IPS-15b (cell line): ENCODE results near the gene LYSMD1.

Source experiments
- H3K27me3 ChIP-seq: one replicate; pipeline ENCODE4 v1.6.1; 2013; ENCODE audit warnings: low read length; ENCODE audit not compliant: control insufficient read depth, insufficient read depth
- H3K36me3 ChIP-seq: one replicate; pipeline ENCODE4 v1.6.1; 2013; ENCODE audit warnings: low read length; ENCODE audit not compliant: control insufficient read depth, insufficient read depth
- H3K4me1 ChIP-seq: one replicate; pipeline ENCODE4 v1.6.1; 2013; ENCODE audit warnings: mild to moderate bottlenecking, low read length; ENCODE audit not compliant: control insufficient read depth, insufficient read depth
- H3K4me3 ChIP-seq: one replicate; pipeline ENCODE4 v1.5.1; 2013; ENCODE audit warnings: low read depth, low read length
- H3K9ac ChIP-seq: one replicate; pipeline ENCODE4 v1.6.1; 2013; ENCODE audit warnings: low read depth, mild to moderate bottlenecking, low read length
- H3K9me3 ChIP-seq: one replicate; pipeline ENCODE4 v1.6.1; 2013; ENCODE audit warnings: mild to moderate bottlenecking, low read length; ENCODE audit not compliant: control insufficient read depth, insufficient read depth

Gene LYSMD1

GRCh38 chr1:151133018-151133806 is 32.5 kb downstream of the LYSMD1 start:
- Histone ChIP-seq H3K27me3 (peaks cover 6% of the 10 kb centered on the region), H3K36me3 (peaks cover 10% of the 10 kb centered on the region), H3K9me3 (no peaks in the 10 kb centered on the region), H3K4me1 (no peaks in the 10 kb centered on the region), H3K9ac (no peak overlapping the region), H3K4me3 (peak overlapping the region; percentile 42)

- Histone ChIP-seq H3K4me3 (peak overlapping the region; percentile 42), H3K4me1 (no peaks in the 10 kb centered on the region), H3K9me3 (no peaks in the 10 kb centered on the region), H3K9ac (peak overlapping the region; percentile 60), H3K36me3 (peaks cover 10% of the 10 kb centered on the region), H3K27me3 (peaks cover 6% of the 10 kb centered on the region)
Observed at GRCh38 chr1:151132335-151133017, 33.2 kb downstream of the LYSMD1 start.

- H3K36me3 ChIP-seq, result peaks cover 10% of the 10 kb centered on the region
- no peaks in the 10 kb centered on the region for H3K9me3 ChIP-seq
- peaks cover 6% of the 10 kb centered on the region for H3K27me3 ChIP-seq
- no peaks in the 10 kb centered on the region for H3K4me1 ChIP-seq
- peak overlapping the region; percentile 60 for H3K9ac ChIP-seq
- peak overlapping the region; percentile 42 for H3K4me3 ChIP-seq
Observed at GRCh38 chr1:151131701-151132334, 33.9 kb downstream of the LYSMD1 start.

DNA sequence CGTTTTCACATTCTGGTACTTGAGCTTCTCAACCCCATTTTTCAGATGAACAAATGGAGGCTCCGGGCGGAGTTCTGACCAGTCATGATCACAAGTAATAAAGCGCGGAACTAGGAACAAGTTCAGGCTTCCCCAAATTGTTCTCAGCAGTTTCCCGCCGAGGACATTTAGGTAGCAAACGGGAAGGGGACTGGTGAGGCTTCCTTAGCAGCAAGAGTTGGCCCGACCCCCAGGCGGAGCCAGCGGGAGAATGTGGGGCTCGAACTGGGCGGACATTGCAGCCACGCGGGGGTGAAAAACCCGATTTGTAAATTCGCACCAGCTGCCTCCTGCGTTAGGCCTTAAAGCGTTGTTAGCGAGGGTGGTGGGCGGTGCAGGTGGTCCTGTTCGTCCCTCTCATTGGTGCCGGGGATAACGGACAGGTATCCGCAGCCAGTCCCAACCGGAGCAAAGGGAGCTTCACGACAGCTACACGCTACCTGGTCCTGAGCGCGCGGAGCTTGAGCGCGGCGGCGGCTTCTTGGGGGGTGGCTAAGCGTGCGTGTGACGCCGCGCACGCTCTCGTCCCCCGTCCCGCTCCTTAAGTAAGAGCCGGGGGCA is 34.6 kb downstream of the LYSMD1 start:
- H3K9ac ChIP-seq, result peak overlapping the region; percentile 3
- H3K36me3 ChIP-seq, result peaks cover 10% of the 10 kb centered on the region
- no peaks in the 10 kb centered on the region for H3K9me3 ChIP-seq
- peaks cover 6% of the 10 kb centered on the region for H3K27me3 ChIP-seq
- H3K4me3 ChIP-seq, result peak overlapping the region; percentile 42
- H3K4me1 ChIP-seq, result no peaks in the 10 kb centered on the region

DNA sequence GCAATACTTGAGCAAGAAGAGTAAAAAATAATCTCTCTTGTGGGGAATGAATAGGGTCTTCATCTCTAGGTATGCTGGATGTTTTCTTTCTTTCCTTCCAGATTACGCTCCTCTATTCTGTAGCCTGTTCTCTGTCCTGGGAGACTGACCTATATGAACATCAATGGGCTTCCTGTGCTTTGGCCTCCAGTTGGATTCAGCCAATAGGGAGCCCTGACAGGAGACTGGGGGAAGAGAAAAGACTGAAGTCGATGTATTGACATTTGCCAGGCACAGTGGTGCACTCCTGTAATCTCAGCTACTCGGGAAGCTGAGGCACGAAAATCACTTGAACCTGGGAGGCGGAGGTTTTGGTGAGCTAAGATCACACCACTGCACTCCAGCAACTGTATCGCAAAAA is 36.9 kb downstream of the LYSMD1 start:
- Histone ChIP-seq H3K9ac (no peak overlapping the region), H3K27me3 (peaks cover 4% of the 10 kb centered on the region), H3K9me3 (no peaks in the 10 kb centered on the region), H3K36me3 (no peaks in the 10 kb centered on the region), H3K4me1 (peaks cover 4% of the 10 kb centered on the region), H3K4me3 (no peak overlapping the region)

DNA sequence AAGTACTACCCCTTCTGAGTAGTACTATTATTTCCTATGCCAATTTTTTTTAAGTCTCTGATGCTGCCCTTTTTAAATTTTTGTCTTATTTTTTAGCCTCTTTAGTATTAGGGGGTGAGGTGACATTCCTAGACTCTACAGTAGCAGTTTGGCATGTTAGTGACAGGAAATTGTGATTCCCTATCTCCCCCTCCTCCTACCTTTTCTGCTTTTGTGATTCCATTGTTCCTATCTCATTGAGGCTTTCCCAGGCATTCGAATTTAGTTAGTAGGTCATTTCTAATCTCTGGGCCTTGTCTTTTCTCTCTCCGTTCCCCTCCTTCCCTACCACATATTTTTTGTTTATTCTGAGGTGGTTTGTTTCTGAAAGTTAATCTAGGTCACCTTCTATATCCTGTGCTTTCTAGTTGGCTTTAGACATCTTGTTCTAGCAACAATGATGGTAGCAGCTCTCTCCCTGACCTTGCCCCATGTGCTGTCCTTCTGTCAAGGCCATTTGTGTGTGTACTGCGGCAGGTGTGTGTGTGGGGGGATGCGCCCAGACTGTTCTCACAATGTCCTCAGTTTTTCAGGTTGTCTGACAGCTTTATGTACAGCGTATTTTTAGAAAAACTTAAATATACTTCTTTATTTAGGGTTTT is 40.8 kb downstream of the LYSMD1 start:
- Histone ChIP-seq H3K4me3 (no peak overlapping the region), H3K36me3 (no peaks in the 10 kb centered on the region), H3K4me1 (peaks cover 4% of the 10 kb centered on the region), H3K27me3 (no peaks in the 10 kb centered on the region), H3K9me3 (no peaks in the 10 kb centered on the region), H3K9ac (no peak overlapping the region)

- H3K9me3 ChIP-seq, result no peaks in the 10 kb centered on the region
- no peaks in the 10 kb centered on the region for H3K36me3 ChIP-seq
- H3K4me1 ChIP-seq, result no peaks in the 10 kb centered on the region
- H3K4me3 ChIP-seq, result no peak overlapping the region
- H3K9ac ChIP-seq, result no peak overlapping the region
- no peaks in the 10 kb centered on the region for H3K27me3 ChIP-seq
Observed at GRCh38 chr1:151113877-151114276, 51.8 kb downstream of the LYSMD1 start.
